ENCODE results near the gene ATG9B. TPM values are rescaled to one million over a fixed set of nuclear protein-coding genes. Genes with fewer than 3 reads are reported as not detected.

The ATG9B gene
- total and polyA plus RNA-seq, 9 of the 15 experiments (the other 6 are each of a cell fraction or from before 2014, with no cell fraction given): 0.29 to 8.0 (median 2.1) TPM

DNA sequence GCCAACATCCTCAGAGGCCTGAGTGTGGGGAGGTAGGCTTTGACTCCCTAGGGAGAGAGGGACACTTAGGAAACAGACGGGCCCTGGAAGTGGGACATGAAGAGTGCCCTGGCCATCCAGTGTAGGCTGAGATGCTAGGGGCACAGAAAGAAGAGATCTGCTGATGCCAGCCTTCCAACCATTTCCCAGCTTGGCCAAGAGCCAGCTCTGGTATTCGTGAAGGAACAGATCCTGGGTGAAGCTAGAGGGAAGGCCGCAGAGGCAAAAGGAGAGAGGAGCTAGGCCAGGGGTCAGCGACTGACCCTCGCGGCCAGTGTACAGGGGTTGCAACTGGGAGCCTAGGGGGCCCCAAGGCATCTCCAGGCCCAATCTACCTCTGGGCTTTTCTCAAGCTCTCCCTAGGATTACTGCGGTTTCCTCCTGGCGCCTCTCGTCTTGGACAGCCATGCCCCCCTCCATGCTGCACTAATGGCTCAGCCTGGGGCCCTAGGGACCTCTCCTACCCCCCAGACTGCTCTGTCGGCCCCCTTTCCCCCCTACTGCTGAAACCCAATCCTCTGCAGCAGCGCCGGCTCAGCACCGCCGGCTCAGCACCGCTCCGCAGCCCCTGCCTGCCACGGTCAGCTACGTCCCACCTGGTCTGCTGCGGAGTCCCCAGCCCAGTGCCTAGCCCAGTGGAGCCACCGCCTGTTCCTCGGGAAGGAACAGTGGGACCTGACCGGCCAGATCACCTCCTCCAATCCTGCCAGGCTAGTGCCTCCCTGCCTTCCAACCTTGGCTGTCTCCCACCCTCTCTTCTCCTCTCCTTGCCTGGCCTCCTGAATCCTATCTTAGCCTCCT is 23.9 kb upstream of the ATG9B start, which contains the start of gene ASIC3:
Gene ASIC3, plus strand, starts transcription at position 556 of the 840 bp plus-strand sequence. CDS start 355 bp downstream, outside the sequence.
- ATAC-seq (no peak), FAIRE-seq (no peak), DNase-seq (ENCODE audit: extremely low read depth in 1 of 4, low spot score in 3 of 4) (peak in 2 of 4 experiments; percentile 11 to 17)
- Histone ChIP-seq H3K4me2 (ENCODE audit: insufficient read depth, low read length) (no peak within 1 kb of the TSS), H3K9me3 (replicated peaks; ENCODE audit: control insufficient read depth, insufficient read depth, low read depth, low read length) (no peaks in the 10 kb centered on the region), H3K27ac (ENCODE audit: extremely low read depth, low read depth, low read length) (no peak within 1 kb of the TSS), H2AFZ (ENCODE audit: low read depth, low read length) (no peak within 1 kb of the TSS), H3K9me1 (ENCODE audit: control insufficient read depth, insufficient read depth, low read length) (no peaks in the 10 kb centered on the region), H3K4me3 (no peak within 1 kb of the TSS), H3K79me2 (ENCODE audit: control insufficient read depth, insufficient read depth, low read length) (no peaks in the 10 kb centered on the region), H3K27me3 (ENCODE audit: control insufficient read depth in 2 of 2, insufficient read depth in 2 of 2, low read length in 2 of 2) (no peaks in the 10 kb centered on the region), H3K9ac (ENCODE audit: insufficient read depth in 1 of 2, low read depth in 2 of 2, low read length in 2 of 2) (peak within 1 kb of the TSS in 1 of 2 experiments; percentile 68; a peak in 2 of 4 replicates), H4K20me1 (replicated peaks; ENCODE audit: control insufficient read depth, insufficient read depth, low read length) (no peaks in the 10 kb centered on the region; the same call in 1 of the 2 replicates), H3K4me1 (replicated peaks in 1 of 2; ENCODE audit: control insufficient read depth in 2 of 2, insufficient read depth in 2 of 2, low read length in 2 of 2) (peaks cover under 1 to 57% of the 10 kb centered on the region in 2 experiments; a peak in 3 of 5 replicates), H3K36me3 (ENCODE audit: control insufficient read depth, insufficient read depth, low read length) (peaks cover 18% of the 10 kb centered on the region)
- no TSS peak for BruUV-seq (replicated peaks)
- in situ Hi-C loops (cut with MboI): no loop called here
- intact Hi-C loops (cut with micrococcal nuclease): no loop called here
- ChIA-PET CTCF (ENCODE audit: low intra/inter-chr PET ratio) (no interaction called here), POLR2A (interaction anchor here (0.7 to 3.1 kb wide), 4 partner anchors 9 to 72 kb away, joined by 3 to 23 read pairs (median 4); no protein-coding TSS in a partner anchor)
- 71% methylated on average over 21 of the region's 22 CpGs for WGBS (ENCODE audit: insufficient coverage, low coverage, missing lambda C conversion rate)
- no peak for TF ChIP-seq DACH1 (IDR thresholded peaks at IDR 0.05; ENCODE audit: partially characterized antibody)
- peak; percentile 78 for TF ChIP-seq NFIC (IDR thresholded peaks at IDR 0.05)
- no peak for TF ChIP-seq ZNF217 (CRISPR knock-in tag; IDR thresholded peaks at IDR 0.05)
- no peak for TF ChIP-seq DDX20 (tag; IDR thresholded peaks at IDR 0.05; ENCODE audit: low read depth)
- 0 out of 2 replicates have a peak, but pooled peaks have one; percentile 56 for TF ChIP-seq POLR2G (IDR thresholded peaks at IDR 0.05; ENCODE audit: low read depth, low read length)
- TF ChIP-seq, protein P1, sequence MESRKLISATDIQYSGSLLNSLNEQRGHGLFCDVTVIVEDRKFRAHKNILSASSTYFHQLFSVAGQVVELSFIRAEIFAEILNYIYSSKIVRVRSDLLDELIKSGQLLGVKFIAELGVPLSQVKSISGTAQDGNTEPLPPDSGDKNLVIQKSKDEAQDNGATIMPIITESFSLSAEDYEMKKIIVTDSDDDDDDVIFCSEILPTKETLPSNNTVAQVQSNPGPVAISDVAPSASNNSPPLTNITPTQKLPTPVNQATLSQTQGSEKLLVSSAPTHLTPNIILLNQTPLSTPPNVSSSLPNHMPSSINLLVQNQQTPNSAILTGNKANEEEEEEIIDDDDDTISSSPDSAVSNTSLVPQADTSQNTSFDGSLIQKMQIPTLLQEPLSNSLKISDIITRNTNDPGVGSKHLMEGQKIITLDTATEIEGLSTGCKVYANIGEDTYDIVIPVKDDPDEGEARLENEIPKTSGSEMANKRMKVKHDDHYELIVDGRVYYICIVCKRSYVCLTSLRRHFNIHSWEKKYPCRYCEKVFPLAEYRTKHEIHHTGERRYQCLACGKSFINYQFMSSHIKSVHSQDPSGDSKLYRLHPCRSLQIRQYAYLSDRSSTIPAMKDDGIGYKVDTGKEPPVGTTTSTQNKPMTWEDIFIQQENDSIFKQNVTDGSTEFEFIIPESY (CRISPR knock-in tag; IDR thresholded peaks at IDR 0.05): 0 out of 2 replicates have a peak, but pooled peaks have one; percentile 18
- TF ChIP-seq NCOA6 (IDR thresholded peaks at IDR 0.05): no peak
